Prostate gland (tissue), 2 donors: ENCODE measurements around the gene ENPP5.
"Not testable (repeated sequence)": the region's sequence is repeated elsewhere in the genome, so short reads cannot be mapped to it uniquely, and the experiment has no call there.

Experiments
- POLR2A ChIP-seq: fragments of 450-650 bp; IDR thresholded peaks from one replicate; pipeline ENCODE4 v1.6.1; 2016; ENCODE audit warnings: antibody characterized with exemption, mild to moderate bottlenecking
- TF ChIP-seq, protein P1 (sequence below), 4 experiments: fragments of 200-600 bp in 2 of 4; fragments of 450-650 bp in 2 of 4; sonication (generic) in 2 of 4; IDR thresholded peaks; 1 replicate in 3 of 4; 2 replicates in 1 of 4; pipeline ENCODE4 v1.5.1; 2016 to 2019; ENCODE audit warnings: antibody characterized with exemption in 4 of 4, mild to moderate bottlenecking in 2 of 4, moderate library complexity in 2 of 4

DNA sequence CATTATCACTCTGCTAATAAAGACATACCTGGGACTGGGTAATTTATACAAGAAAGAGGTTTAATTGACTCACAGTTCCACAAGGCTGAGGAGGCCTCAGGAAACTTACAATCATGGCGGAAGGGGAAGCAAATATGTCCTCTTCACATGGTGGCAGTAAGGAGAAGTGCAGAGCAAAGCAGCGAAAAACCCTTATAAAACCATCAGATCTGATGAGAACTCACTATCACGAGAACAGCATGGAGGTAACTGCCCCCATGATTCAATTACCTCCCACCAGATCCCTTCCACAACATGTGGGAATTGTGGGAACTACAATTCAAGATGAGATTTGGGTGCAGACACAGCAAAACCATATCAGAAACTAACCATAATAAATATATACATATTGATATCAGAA lies 21.7 kb downstream of the ENPP5 start:
- TF ChIP-seq POLR2A, result not testable (repeated sequence)
- TF ChIP-seq, protein P1, sequence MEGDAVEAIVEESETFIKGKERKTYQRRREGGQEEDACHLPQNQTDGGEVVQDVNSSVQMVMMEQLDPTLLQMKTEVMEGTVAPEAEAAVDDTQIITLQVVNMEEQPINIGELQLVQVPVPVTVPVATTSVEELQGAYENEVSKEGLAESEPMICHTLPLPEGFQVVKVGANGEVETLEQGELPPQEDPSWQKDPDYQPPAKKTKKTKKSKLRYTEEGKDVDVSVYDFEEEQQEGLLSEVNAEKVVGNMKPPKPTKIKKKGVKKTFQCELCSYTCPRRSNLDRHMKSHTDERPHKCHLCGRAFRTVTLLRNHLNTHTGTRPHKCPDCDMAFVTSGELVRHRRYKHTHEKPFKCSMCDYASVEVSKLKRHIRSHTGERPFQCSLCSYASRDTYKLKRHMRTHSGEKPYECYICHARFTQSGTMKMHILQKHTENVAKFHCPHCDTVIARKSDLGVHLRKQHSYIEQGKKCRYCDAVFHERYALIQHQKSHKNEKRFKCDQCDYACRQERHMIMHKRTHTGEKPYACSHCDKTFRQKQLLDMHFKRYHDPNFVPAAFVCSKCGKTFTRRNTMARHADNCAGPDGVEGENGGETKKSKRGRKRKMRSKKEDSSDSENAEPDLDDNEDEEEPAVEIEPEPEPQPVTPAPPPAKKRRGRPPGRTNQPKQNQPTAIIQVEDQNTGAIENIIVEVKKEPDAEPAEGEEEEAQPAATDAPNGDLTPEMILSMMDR (IDR thresholded peaks at IDR 0.05), result not testable (repeated sequence)
